ENCODE data around the gene BACH1.

Gene BACH1

GRCh38 chr21:29302359-29302875, 3.7 kb downstream of the BACH1 start:
- Mint-ChIP-seq H3K27me3 (no peaks in the 10 kb centered on the region), H3K27ac (no peak overlapping the region), H3K4me1 (peaks cover 70% of the 10 kb centered on the region), H3K9me3 (no peaks in the 10 kb centered on the region), H3K4me3 (peak overlapping the region; percentile 49 to 98)
- DNase-seq = no peak
- no peak for ATAC-seq

DNA sequence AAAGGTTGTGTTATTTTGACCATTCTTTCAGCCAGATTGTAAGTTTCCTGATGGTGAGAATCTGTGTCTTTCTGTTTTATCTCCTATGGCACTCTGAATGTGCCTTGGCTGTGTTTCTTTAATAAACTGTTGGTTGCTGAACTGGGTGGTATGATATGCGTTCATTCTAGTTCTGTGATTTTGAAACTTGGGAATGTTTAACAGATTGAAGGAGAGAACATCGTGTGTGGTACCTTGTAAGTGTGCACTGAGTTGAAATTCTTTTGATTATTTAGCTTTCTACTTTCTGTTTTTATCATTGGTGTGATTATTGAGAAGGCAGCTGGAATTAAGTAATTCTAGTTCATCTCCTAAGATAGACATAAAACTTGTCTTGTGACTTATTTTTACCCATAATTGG, 4.6 kb downstream of the BACH1 start:
- Mint-ChIP-seq H3K4me3 (no peak overlapping the region), H3K27ac (no peak overlapping the region), H3K4me1 (peaks cover 62% of the 10 kb centered on the region), H3K9me3 (no peaks in the 10 kb centered on the region), H3K27me3 (no peaks in the 10 kb centered on the region)
- no peak for ATAC-seq
- no peak for DNase-seq

- peak overlapping the region in 1 of 2 donors; percentile 21 for H3K4me3 Mint-ChIP-seq
- DNase-seq = no peak
- H3K9me3 Mint-ChIP-seq = no peaks in the 10 kb centered on the region
- H3K27ac Mint-ChIP-seq = peak overlapping the region in 1 of 2 donors; percentile 79
- ATAC-seq = no peak
- no peaks in the 10 kb centered on the region for H3K27me3 Mint-ChIP-seq
- peaks cover 66% of the 10 kb centered on the region for H3K4me1 Mint-ChIP-seq
These were observed 5.9 kb downstream of the BACH1 start for GRCh38 chr21:29304597-29304996.

DNA sequence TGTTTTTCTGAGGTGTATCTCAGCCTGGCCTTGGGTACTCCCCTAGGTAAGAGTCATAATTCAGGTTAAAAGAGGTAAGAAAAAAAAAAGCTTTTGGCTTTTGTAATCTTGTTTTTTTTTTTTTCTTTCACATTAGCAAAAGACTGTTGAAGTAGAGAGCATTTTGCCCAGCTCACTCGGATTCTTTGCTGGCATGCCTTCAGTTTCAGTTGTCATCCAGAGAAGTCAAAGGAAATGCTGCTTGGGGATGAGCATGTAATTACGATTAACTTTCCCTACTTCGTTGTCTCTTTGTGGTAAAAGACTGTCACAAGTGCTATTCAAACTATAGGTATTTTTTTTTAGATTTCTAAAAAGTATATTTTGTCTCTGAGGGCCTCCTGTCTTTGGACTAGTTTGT, 6.3 kb downstream of the BACH1 start:
- Mint-ChIP-seq H3K27me3 (no peaks in the 10 kb centered on the region), H3K4me1 (peaks cover 62% of the 10 kb centered on the region)

GRCh38 chr21:29305561-29305960, 6.8 kb downstream of the BACH1 start:
- Mint-ChIP-seq H3K27me3 (no peaks in the 10 kb centered on the region), H3K27ac (no peak overlapping the region), H3K9me3 (peaks cover 0 to 3% of the 10 kb centered on the region in 2 donors), H3K4me1 (peaks cover 61% of the 10 kb centered on the region), H3K4me3 (no peak overlapping the region)
- no peak for DNase-seq
- no peak for ATAC-seq

More for the DNA sequence above, 6.3 kb downstream of the BACH1 start:
- Mint-ChIP-seq H3K4me3 (no peak overlapping the region), H3K27ac (no peak overlapping the region), H3K9me3 (no peaks in the 10 kb centered on the region)
- ATAC-seq (no peak), DNase-seq (no peak)

DNA sequence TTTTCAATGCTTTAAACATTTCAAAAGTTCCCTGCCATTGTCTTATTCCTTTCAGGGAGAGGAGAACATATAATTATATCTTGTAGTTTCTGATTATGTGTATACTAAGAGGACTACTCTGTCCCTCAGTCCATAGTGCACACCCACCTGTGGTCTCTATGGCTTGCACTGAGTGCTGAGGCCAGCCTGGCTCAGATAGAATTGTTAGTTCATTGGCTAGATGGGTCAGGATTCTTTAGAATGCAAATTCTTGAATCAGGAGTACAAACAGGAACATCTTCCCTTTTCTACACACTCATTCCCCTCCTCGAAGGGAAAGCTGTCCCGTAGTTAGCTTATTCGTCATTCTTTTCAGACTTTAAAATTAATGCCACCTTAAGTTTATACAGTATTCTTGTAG, 8.2 kb downstream of the BACH1 start:
- Mint-ChIP-seq H3K27ac (no peak overlapping the region), H3K27me3 (no peaks in the 10 kb centered on the region), H3K4me3 (no peak overlapping the region), H3K9me3 (peaks cover 0 to 5% of the 10 kb centered on the region in 2 donors), H3K4me1 (peaks cover 54% of the 10 kb centered on the region)
- ATAC-seq (no peak), DNase-seq (no peak)

GRCh38 chr21:29307718-29308455, 9.2 kb downstream of the BACH1 start:
- H3K4me3 Mint-ChIP-seq = no peak overlapping the region
- H3K27ac Mint-ChIP-seq = no peak overlapping the region
- peaks cover 0 to 5% of the 10 kb centered on the region in 2 donors for H3K9me3 Mint-ChIP-seq
- H3K27me3 Mint-ChIP-seq = no peaks in the 10 kb centered on the region
- no peak for ATAC-seq
- no peak for DNase-seq
- peaks cover 54% of the 10 kb centered on the region for H3K4me1 Mint-ChIP-seq

DNA sequence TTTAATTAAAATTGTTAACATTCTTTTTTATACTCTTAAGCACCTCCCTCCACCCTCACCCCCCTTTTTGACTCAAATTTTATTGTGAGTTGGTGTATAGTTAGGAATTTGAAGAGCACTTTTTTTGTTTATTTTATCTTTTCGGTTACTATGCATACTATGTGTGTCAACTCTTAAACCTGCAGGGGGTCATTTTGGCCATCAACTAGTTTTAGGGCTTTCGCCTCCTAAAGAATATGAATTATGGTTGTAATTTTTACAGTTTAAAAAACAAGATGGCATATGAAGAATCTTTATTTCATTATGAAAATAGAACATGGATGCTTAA, 9.7 kb downstream of the BACH1 start:
- no peak for ATAC-seq
- Mint-ChIP-seq H3K27ac (no peak overlapping the region), H3K9me3 (peaks cover 0 to 5% of the 10 kb centered on the region in 2 donors), H3K27me3 (no peaks in the 10 kb centered on the region), H3K4me1 (peaks cover 54% of the 10 kb centered on the region), H3K4me3 (no peak overlapping the region)
- DNase-seq = no peak

DNA sequence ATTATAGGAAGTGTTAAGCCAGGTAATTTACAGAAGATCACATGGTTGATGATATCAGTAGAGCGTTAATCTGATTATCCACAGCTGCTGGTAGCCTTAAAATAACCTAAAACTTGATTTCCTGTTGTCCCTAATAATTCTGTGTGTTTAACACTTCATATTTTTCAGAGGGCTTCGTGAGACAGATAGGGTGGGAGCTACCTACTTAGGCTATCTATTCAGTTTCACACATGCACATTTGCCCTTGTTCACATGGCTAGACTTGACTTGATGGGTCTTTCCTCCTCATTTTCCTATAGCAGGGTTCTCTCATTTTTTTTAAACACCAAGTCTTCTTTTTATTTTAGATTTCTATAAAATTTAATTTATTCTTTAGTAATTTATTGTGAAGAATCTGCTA, 11.0 kb downstream of the BACH1 start:
- no peaks in the 10 kb centered on the region for H3K27me3 Mint-ChIP-seq
- no peak overlapping the region for H3K27ac Mint-ChIP-seq
- DNase-seq (no peak), ATAC-seq (no peak)
- peaks cover 54% of the 10 kb centered on the region for H3K4me1 Mint-ChIP-seq
- peaks cover 0 to 5% of the 10 kb centered on the region in 2 donors for H3K9me3 Mint-ChIP-seq
- no peak overlapping the region for H3K4me3 Mint-ChIP-seq

DNA sequence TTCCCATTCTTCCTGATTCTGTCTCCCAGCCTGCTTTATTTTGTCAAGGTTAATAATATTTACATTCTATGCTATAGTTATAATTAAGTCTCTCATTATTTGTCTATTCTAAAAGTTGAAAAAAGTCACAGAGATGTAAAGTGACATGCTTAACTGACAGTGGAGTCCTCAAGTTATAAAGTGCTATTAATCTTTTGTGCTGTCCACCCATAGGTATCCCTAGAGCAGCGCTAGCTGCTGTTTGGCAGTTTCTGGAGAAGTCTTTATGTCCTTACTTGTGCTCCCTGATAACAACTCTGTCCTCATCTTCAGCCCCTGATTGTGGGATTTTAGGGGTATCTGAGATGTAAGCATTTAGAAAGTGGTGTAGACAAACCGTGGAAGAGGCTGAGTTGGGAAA, 13.1 kb downstream of the BACH1 start:
- ATAC-seq (no peak), DNase-seq (no peak)
- Mint-ChIP-seq H3K9me3 (peaks cover 0 to 5% of the 10 kb centered on the region in 2 donors), H3K27me3 (no peaks in the 10 kb centered on the region), H3K4me1 (peaks cover 47% of the 10 kb centered on the region), H3K4me3 (no peak overlapping the region), H3K27ac (no peak overlapping the region)

DNA sequence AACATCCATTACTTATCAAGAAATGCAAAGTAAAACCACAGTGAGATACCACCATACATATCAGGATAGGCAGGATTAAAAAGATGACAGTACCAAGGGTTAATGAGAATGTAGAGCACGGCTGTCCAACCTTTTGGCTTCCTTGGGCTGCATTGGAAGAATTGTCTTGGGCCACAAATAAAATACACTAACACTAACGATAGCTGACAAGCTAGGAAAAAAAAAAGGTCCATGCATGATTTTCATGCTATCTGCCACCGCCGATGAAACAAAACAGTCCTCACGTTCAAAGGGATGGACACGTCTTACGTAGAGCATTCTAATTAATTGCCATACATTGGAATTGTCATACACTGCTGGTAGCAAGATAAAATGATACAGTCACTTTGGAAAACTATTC, 14.3 kb downstream of the BACH1 start:
- Mint-ChIP-seq H3K4me3 (no peak overlapping the region), H3K4me1 (peaks cover 57% of the 10 kb centered on the region), H3K27me3 (no peaks in the 10 kb centered on the region), H3K9me3 (peaks cover 0 to 5% of the 10 kb centered on the region in 2 donors), H3K27ac (no peak overlapping the region)
- ATAC-seq = no peak
- DNase-seq = no peak

GRCh38 chr21:29313662-29314408, 15.1 kb downstream of the BACH1 start:
- no peaks in the 10 kb centered on the region for H3K27me3 Mint-ChIP-seq
- H3K27ac Mint-ChIP-seq = no peak overlapping the region
- no peak overlapping the region for H3K4me3 Mint-ChIP-seq

DNA sequence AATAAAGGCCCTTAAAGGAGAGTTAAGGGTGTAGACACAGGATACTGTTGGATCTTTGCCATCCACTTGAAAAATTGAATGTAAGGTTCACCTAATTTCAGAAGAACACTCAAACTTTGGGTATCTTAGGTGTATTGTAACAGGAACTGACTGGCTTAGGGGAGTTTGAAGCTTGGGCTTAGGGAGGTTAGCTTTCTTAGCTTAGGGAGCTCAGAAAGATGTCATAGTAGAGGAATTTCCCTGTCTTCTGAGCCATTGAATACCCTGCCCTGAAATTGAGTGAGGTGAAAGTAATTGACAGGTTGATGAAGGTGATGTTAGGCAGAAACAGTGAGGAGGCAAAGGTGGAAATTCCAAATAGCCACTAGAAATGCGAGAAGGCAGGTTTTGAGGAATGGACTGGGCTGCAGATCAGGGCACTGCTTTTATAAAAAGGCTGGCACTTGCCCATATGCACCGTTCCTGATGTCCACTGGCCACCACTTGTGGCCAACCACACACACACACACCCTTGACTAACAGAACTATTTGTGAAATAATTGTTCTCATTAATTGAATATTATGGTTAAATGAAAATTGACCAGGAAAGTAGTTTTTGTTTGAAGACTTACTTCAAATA, 16.5 kb downstream of the BACH1 start:
- Mint-ChIP-seq H3K9me3 (peaks cover 0 to 5% of the 10 kb centered on the region in 2 donors), H3K27ac (peak overlapping the region in 1 of 2 donors; percentile 52), H3K4me1 (peaks cover 66% of the 10 kb centered on the region), H3K4me3 (no peak overlapping the region), H3K27me3 (no peaks in the 10 kb centered on the region)
- DNase-seq (no peak), ATAC-seq (no peak)

More at GRCh38 chr21:29313662-29314408, 15.1 kb downstream of the BACH1 start:
- H3K9me3 Mint-ChIP-seq = peaks cover 0 to 5% of the 10 kb centered on the region in 2 donors
- ATAC-seq = no peak
- peaks cover 62% of the 10 kb centered on the region for H3K4me1 Mint-ChIP-seq
- DNase-seq = no peak

DNA sequence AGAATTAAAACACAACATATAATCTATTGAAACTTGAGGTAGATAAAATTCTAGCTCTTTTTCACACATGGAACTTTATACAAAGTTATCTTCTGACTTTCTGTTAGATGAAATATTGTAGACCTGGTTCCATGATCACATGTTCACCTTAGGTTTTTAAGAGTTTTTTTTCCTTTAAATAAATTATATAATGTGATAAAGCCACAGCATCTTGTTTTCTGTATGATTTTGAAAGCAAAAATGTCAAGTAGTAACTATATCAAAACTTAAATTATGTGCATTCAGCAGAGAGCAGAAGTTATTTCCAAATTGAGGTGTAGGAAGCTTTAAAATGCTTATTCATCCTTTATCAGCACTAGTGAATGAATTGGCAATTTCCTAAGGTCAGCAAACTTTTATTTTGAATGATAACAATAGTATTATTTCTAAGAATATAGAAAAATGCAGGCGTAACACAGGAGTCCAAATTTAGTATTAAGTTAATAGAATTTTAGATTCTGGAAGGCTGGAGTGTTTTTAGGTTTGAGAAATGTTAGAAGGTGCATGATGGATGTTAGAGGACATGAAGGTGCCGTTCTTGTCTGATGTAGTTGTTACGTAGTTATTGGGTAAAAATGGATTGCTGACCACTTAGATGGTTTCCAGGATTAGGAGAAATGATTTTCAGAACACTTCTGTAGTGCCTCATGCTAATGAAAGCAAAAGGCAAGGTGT, 17.5 kb downstream of the BACH1 start:
- no peaks in the 10 kb centered on the region for H3K9me3 Mint-ChIP-seq
- H3K27ac Mint-ChIP-seq = no peak overlapping the region
- no peak overlapping the region for H3K4me3 Mint-ChIP-seq
- DNase-seq = no peak
- H3K27me3 Mint-ChIP-seq = no peaks in the 10 kb centered on the region
- peaks cover 61% of the 10 kb centered on the region for H3K4me1 Mint-ChIP-seq
- ATAC-seq = no peak

GRCh38 chr21:29316806-29317205, 18.1 kb downstream of the BACH1 start:
- H3K9me3 Mint-ChIP-seq = no peaks in the 10 kb centered on the region
- H3K27me3 Mint-ChIP-seq = no peaks in the 10 kb centered on the region
- H3K4me1 Mint-ChIP-seq = peaks cover 57% of the 10 kb centered on the region
- no peak overlapping the region for H3K4me3 Mint-ChIP-seq
- ATAC-seq (no peak), DNase-seq (no peak)
- no peak overlapping the region for H3K27ac Mint-ChIP-seq
